ENCODE measurements around the gene IFIT2.

The IFIT2 gene

DNA sequence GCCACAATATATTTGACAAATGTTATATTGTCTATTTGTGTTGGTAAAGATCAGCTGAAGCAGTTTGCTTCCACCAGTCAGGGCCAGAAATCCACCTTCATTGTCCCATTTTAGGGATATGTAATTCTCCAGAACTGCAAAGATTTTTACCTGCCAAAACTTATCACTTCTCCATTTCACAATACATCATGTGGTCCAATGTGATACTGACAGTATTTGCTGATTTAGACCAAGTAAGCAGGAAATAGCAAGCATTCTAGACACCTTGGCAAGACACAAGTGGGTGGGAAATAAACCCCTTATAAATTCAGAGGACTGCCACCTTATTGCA is 31.7 kb upstream of the IFIT2 start:
- Histone ChIP-seq H4K20me1 (ENCODE audit: insufficient read depth, low read length) (no peaks in the 10 kb centered on the region), H3K9me2 (replicated peaks; ENCODE audit: insufficient read depth, low read length) (no peaks in the 10 kb centered on the region), H3K9me3 (replicated peaks; ENCODE audit: insufficient read depth, low read length) (no peaks in the 10 kb centered on the region), H3F3A (ENCODE audit: insufficient read depth, low read length) (no peaks in the 10 kb centered on the region), H3K79me2 (ENCODE audit: low read length) (no peaks in the 10 kb centered on the region), H3K9ac (ENCODE audit: low read length) (no peak overlapping the region), H3K27me3 (replicated peaks; ENCODE audit: insufficient read depth, low read length) (no peaks in the 10 kb centered on the region), H3K4me3 (ENCODE audit: low read length) (no peak overlapping the region), H2AFZ (ENCODE audit: low read length) (no peak overlapping the region), H3K36me3 (replicated peaks; ENCODE audit: insufficient read depth, low read length) (no peaks in the 10 kb centered on the region), H3K4me2 (ENCODE audit: low read depth, low read length) (no peak overlapping the region), H3K27ac (ENCODE audit: low read length) (no peak overlapping the region), H3K4me1 (ENCODE audit: low read length) (no peaks in the 10 kb centered on the region)
- TF ChIP-seq, protein P1, sequence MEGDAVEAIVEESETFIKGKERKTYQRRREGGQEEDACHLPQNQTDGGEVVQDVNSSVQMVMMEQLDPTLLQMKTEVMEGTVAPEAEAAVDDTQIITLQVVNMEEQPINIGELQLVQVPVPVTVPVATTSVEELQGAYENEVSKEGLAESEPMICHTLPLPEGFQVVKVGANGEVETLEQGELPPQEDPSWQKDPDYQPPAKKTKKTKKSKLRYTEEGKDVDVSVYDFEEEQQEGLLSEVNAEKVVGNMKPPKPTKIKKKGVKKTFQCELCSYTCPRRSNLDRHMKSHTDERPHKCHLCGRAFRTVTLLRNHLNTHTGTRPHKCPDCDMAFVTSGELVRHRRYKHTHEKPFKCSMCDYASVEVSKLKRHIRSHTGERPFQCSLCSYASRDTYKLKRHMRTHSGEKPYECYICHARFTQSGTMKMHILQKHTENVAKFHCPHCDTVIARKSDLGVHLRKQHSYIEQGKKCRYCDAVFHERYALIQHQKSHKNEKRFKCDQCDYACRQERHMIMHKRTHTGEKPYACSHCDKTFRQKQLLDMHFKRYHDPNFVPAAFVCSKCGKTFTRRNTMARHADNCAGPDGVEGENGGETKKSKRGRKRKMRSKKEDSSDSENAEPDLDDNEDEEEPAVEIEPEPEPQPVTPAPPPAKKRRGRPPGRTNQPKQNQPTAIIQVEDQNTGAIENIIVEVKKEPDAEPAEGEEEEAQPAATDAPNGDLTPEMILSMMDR (IDR thresholded peaks at IDR 0.05; ENCODE audit: low read length), result no peak
- TF ChIP-seq EZH2 (optimal IDR thresholded peaks at IDR 0.05; ENCODE audit: low read depth, low read length) (no peak), EZH2phosphoT487 (IDR thresholded peaks at IDR 0.05; ENCODE audit: low read length) (no peak)
- no peak for DNase-seq

DNA sequence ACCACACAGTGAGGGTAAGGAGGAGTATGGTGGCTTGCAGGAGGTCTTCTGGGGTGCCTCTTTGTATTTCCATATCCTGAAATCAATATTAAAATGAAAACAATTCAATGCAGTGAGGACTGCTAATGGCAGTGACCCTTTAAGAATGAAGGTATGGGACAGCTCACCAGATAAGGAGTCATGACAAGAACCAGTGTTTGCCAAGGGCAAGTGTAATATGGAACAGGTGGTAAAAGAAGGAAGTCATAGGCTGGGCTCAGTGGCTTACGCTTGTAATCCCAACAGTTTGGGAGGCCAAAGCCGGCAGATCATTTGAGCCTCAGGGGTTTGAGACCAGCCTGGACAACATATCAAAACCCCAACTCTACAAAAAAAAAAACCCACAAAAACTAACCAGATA is 30.3 kb upstream of the IFIT2 start:
- H3K79me2 ChIP-seq (ENCODE audit: low read length), result no peaks in the 10 kb centered on the region
- no peaks in the 10 kb centered on the region for H3F3A ChIP-seq (ENCODE audit: insufficient read depth, low read length)
- no peaks in the 10 kb centered on the region for H3K36me3 ChIP-seq (replicated peaks; ENCODE audit: insufficient read depth, low read length)
- no peaks in the 10 kb centered on the region for H3K9me3 ChIP-seq (replicated peaks; ENCODE audit: insufficient read depth, low read length)
- H3K27me3 ChIP-seq (replicated peaks; ENCODE audit: insufficient read depth, low read length), result no peaks in the 10 kb centered on the region
- no peaks in the 10 kb centered on the region for H4K20me1 ChIP-seq (ENCODE audit: insufficient read depth, low read length)
- no peaks in the 10 kb centered on the region for H3K4me1 ChIP-seq (ENCODE audit: low read length)
- no peaks in the 10 kb centered on the region for H3K9me2 ChIP-seq (replicated peaks; ENCODE audit: insufficient read depth, low read length)
- no peak for DNase-seq
- no peak overlapping the region for H2AFZ ChIP-seq (ENCODE audit: low read length)
- no peak overlapping the region for H3K9ac ChIP-seq (ENCODE audit: low read length)
- H3K27ac ChIP-seq (ENCODE audit: low read length), result no peak overlapping the region
- H3K4me3 ChIP-seq (ENCODE audit: low read length), result no peak overlapping the region
- TF ChIP-seq, protein P1 (IDR thresholded peaks at IDR 0.05; ENCODE audit: low read length), result no peak
- no peak for TF ChIP-seq EZH2 (optimal IDR thresholded peaks at IDR 0.05; ENCODE audit: low read depth, low read length)
- TF ChIP-seq EZH2phosphoT487 (IDR thresholded peaks at IDR 0.05; ENCODE audit: low read length), result no peak
- H3K4me2 ChIP-seq (ENCODE audit: low read depth, low read length), result no peak overlapping the region

DNA sequence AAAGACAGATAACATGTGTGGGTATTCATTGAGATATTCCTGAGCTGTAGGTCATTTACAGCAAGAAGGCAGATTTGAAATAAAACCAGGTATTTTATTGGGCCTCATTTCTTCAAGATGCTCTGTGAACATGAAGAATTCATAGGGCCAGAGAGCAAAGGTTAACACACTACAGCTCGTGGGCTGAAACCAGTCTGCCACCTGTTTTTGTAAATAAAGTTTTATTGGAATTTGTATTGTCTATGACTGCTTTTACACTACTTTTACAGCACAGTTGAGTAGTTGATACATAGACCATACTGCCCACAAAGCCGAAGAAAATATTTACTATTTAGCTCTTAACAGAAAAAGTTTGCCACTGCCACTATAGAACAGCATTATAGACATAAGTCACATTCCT is 28.2 kb upstream of the IFIT2 start:
- no peak for TF ChIP-seq EZH2phosphoT487 (IDR thresholded peaks at IDR 0.05; ENCODE audit: low read length)
- TF ChIP-seq EZH2 (optimal IDR thresholded peaks at IDR 0.05; ENCODE audit: low read depth, low read length), result no peak
- TF ChIP-seq, protein P1 (IDR thresholded peaks at IDR 0.05; ENCODE audit: low read length), result no peak
- DNase-seq, result no peak
- no peaks in the 10 kb centered on the region for H3K9me2 ChIP-seq (replicated peaks; ENCODE audit: insufficient read depth, low read length)
- H3K4me2 ChIP-seq (ENCODE audit: low read depth, low read length), result no peak overlapping the region
- no peak overlapping the region for H3K27ac ChIP-seq (ENCODE audit: low read length)
- no peaks in the 10 kb centered on the region for H4K20me1 ChIP-seq (ENCODE audit: insufficient read depth, low read length)
- H3K9me3 ChIP-seq (replicated peaks; ENCODE audit: insufficient read depth, low read length), result no peaks in the 10 kb centered on the region
- H3K4me1 ChIP-seq (ENCODE audit: low read length), result no peaks in the 10 kb centered on the region
- no peaks in the 10 kb centered on the region for H3K36me3 ChIP-seq (replicated peaks; ENCODE audit: insufficient read depth, low read length)
- H3K4me3 ChIP-seq (ENCODE audit: low read length), result no peak overlapping the region
- no peak overlapping the region for H3K9ac ChIP-seq (ENCODE audit: low read length)
- no peaks in the 10 kb centered on the region for H3K27me3 ChIP-seq (replicated peaks; ENCODE audit: insufficient read depth, low read length)
- no peaks in the 10 kb centered on the region for H3K79me2 ChIP-seq (ENCODE audit: low read length)
- no peak overlapping the region for H2AFZ ChIP-seq (ENCODE audit: low read length)
- H3F3A ChIP-seq (ENCODE audit: insufficient read depth, low read length), result no peaks in the 10 kb centered on the region
